Activated T-helper 17 cell treated with anti-CD3 and anti-CD28 coated beads, Interleukin-2, amount 50 U/mL, for 72 hours (primary cell): ENCODE data around the gene CCSER1. TPM values are rescaled to one million over a fixed set of nuclear protein-coding genes. Genes with fewer than 3 reads are reported as not detected.
"Not testable (repeated sequence)": the region's sequence is repeated elsewhere in the genome, so short reads cannot be mapped to it uniquely, and the experiment has no call there.

Source experiments
- ATAC-seq: fragments of 150-1000 bp; cut with Tn5 transposase; replicated peaks from 2 replicates; pipeline ENCODE4 v1.10.0; 2021; ENCODE audit warnings: mild to moderate bottlenecking, moderate library complexity
- H3K27ac Mint-ChIP-seq: one replicate; pipeline ENCODE4 v1.8.0; 2022; ENCODE audit warnings: mixed read lengths
- H3K27me3 Mint-ChIP-seq: one replicate; pipeline ENCODE4 v1.8.0; 2022; ENCODE audit warnings: mixed read lengths
- H3K36me3 Mint-ChIP-seq: one replicate; pipeline ENCODE4 v1.8.0; 2022; ENCODE audit warnings: low read depth, mild to moderate bottlenecking, mixed read lengths
- H3K4me1 Mint-ChIP-seq: one replicate; pipeline ENCODE4 v1.8.0; 2022; ENCODE audit warnings: mixed read lengths
- H3K4me3 Mint-ChIP-seq: one replicate; pipeline ENCODE4 v1.8.0; 2022; ENCODE audit warnings: mild to moderate bottlenecking, mixed read lengths
- H3K9me3 Mint-ChIP-seq: one replicate; pipeline ENCODE4 v1.8.0; 2022; ENCODE audit warnings: mixed read lengths
- total RNA-seq, 2 donors: library from RNA; stranded (reverse); gene quantifications; one replicate each; pipeline ENCODE4 v1.2.3, GENCODE V29; 2022

Gene CCSER1
- total RNA-seq, 2 donors from 2014 or later, result 0.64 to 0.78 TPM

DNA sequence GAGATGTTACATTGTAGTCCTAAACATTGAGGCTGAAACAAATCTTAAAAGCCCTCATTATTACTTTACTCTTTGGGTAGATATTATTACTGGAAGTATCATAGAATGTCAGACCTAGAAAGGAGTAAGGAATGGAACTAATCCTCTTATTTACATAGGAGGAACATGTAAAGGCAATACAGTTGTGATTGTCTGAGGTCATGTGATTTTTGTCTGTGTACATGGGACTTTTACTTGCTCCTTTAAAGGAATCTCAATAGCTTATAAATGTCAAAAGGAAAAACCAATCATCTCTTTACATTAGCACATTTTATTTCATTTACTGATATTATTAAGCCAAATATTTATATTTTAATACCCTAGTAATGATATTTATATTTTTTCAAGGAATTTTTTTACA is 568.2 kb downstream of the CCSER1 start:
- no peaks in the 10 kb centered on the region for H3K4me1 Mint-ChIP-seq
- H3K27me3 Mint-ChIP-seq, result no peaks in the 10 kb centered on the region
- no peak overlapping the region for H3K4me3 Mint-ChIP-seq
- no peaks in the 10 kb centered on the region for H3K9me3 Mint-ChIP-seq
- no peak overlapping the region for H3K27ac Mint-ChIP-seq
- no peak for ATAC-seq
- H3K36me3 Mint-ChIP-seq, result no peaks in the 10 kb centered on the region

DNA sequence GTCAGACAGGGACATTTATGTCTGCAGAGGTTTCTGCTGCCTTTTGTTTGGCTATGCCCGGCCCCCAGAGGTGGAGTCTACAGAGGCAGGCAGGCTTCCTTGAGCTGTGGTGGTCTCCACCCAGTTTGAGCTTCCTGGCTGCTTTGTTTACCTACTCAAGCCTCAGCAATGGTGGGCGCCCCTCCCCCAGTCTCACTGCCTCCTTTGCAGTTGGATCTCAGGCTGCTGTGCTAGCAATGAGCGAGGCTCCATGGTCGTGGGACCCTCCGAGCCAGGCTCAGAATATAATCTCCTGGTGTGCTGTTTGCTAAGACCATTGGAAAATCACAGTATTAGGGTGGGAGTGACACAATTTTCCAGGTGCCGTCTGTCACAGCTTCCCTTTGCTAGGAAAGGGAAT is 578.3 kb downstream of the CCSER1 start:
- H3K36me3 Mint-ChIP-seq, H3K27ac Mint-ChIP-seq, ATAC-seq, H3K4me1 Mint-ChIP-seq, H3K9me3 Mint-ChIP-seq, H3K4me3 Mint-ChIP-seq, H3K27me3 Mint-ChIP-seq: not testable (repeated sequence)

GRCh38 chr4:90715242-90715641 is 588.0 kb downstream of the CCSER1 start:
- no peaks in the 10 kb centered on the region for H3K9me3 Mint-ChIP-seq
- no peak overlapping the region for H3K27ac Mint-ChIP-seq
- H3K4me3 Mint-ChIP-seq, result no peak overlapping the region
- no peaks in the 10 kb centered on the region for H3K36me3 Mint-ChIP-seq
- H3K4me1 Mint-ChIP-seq, result no peaks in the 10 kb centered on the region
- peak; percentile 49 for ATAC-seq
- H3K27me3 Mint-ChIP-seq, result no peaks in the 10 kb centered on the region

- no peaks in the 10 kb centered on the region for H3K4me1 Mint-ChIP-seq
- no peaks in the 10 kb centered on the region for H3K9me3 Mint-ChIP-seq
- H3K36me3 Mint-ChIP-seq, result no peaks in the 10 kb centered on the region
- H3K27ac Mint-ChIP-seq, result no peak overlapping the region
- no peak overlapping the region for H3K4me3 Mint-ChIP-seq
- no peaks in the 10 kb centered on the region for H3K27me3 Mint-ChIP-seq
- ATAC-seq, result no peak
These were observed 591.7 kb downstream of the CCSER1 start for GRCh38 chr4:90718931-90719330.

GRCh38 chr4:90727938-90728337 is 600.7 kb downstream of the CCSER1 start:
- no peaks in the 10 kb centered on the region for H3K27me3 Mint-ChIP-seq
- no peak overlapping the region for H3K27ac Mint-ChIP-seq
- H3K4me3 Mint-ChIP-seq, result no peak overlapping the region
- no peaks in the 10 kb centered on the region for H3K36me3 Mint-ChIP-seq
- H3K4me1 Mint-ChIP-seq, result no peaks in the 10 kb centered on the region
- no peak for ATAC-seq
- peaks cover 3% of the 10 kb centered on the region for H3K9me3 Mint-ChIP-seq

DNA sequence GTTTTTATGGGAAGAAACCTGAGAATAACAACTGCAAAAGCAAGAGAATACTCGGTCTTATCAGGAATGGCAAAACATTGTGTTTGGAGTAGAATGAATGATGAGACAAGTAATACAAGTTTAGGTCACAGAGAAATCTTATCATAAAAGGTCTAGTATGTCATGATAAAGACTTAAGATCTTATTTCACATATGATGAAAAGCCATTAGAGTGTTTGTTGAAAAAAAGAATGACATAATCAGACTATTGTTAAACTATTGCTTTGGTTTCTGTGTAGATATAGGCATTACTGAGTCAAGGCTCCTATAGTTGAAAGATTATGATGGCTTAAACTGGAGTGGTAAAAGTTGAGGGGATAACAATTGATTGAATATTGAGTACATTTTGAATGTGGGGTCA is 603.6 kb downstream of the CCSER1 start:
- Mint-ChIP-seq H3K27ac (no peak overlapping the region), H3K4me3 (no peak overlapping the region), H3K27me3 (no peaks in the 10 kb centered on the region), H3K9me3 (peaks cover 3% of the 10 kb centered on the region), H3K36me3 (no peaks in the 10 kb centered on the region), H3K4me1 (no peaks in the 10 kb centered on the region)
- no peak for ATAC-seq

DNA sequence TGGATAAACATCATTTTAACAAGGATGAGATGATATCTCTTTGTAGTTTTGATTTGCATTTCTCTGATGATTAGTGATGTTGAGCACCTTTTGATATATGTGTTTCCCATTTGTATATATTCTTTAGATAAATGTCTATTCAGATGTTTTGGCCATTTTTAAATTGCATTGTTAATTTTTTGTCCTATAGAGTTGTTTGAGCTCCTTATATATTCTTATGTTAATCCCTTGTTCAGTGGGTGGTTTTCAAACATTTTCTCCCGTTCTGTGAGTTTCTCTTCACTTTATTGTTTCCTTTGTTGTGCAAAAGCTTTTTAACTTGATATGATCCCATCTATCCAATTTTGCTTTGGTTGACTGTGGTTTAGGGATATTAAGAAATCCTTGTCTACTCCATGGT is 606.0 kb downstream of the CCSER1 start:
- H3K4me1 Mint-ChIP-seq, result no peaks in the 10 kb centered on the region
- H3K27ac Mint-ChIP-seq, result no peak overlapping the region
- no peaks in the 10 kb centered on the region for H3K27me3 Mint-ChIP-seq
- ATAC-seq, result no peak
- peaks cover 5% of the 10 kb centered on the region for H3K9me3 Mint-ChIP-seq
- H3K4me3 Mint-ChIP-seq, result no peak overlapping the region
- H3K36me3 Mint-ChIP-seq, result no peaks in the 10 kb centered on the region

GRCh38 chr4:90745176-90745575 is 618.0 kb downstream of the CCSER1 start:
- Mint-ChIP-seq H3K9me3 (peaks cover 5% of the 10 kb centered on the region), H3K4me1 (no peaks in the 10 kb centered on the region), H3K36me3 (no peaks in the 10 kb centered on the region), H3K4me3 (no peak overlapping the region), H3K27ac (no peak overlapping the region), H3K27me3 (no peaks in the 10 kb centered on the region)
- no peak for ATAC-seq

GRCh38 chr4:90753068-90753467 is 625.9 kb downstream of the CCSER1 start:
- no peak for ATAC-seq
- Mint-ChIP-seq H3K4me1 (no peaks in the 10 kb centered on the region), H3K4me3 (no peak overlapping the region), H3K27me3 (no peaks in the 10 kb centered on the region), H3K9me3 (no peaks in the 10 kb centered on the region), H3K36me3 (no peaks in the 10 kb centered on the region), H3K27ac (no peak overlapping the region)

- no peak for ATAC-seq
- Mint-ChIP-seq H3K27ac (no peak overlapping the region), H3K4me1 (no peaks in the 10 kb centered on the region), H3K9me3 (no peaks in the 10 kb centered on the region), H3K4me3 (no peak overlapping the region), H3K36me3 (no peaks in the 10 kb centered on the region), H3K27me3 (no peaks in the 10 kb centered on the region)
These were observed 630.4 kb downstream of the CCSER1 start for GRCh38 chr4:90757534-90758060.

DNA sequence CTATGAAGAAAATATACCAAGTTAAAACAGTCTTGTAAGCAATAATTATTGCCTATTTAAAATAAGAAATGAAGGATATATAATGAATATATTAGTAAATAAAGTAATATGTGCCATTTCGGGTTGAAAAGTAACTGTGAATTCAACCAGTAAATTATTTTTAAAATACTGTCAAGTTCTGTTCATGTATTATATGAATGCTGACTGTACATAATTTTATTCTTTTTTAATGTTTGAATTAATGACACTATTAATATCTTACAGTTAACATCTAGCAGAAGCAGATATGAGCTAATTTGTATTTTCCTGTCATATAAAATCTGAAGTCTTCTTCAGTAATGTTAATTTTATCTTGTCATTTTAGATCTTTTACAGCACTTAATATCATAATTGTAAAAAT is 632.9 kb downstream of the CCSER1 start:
- H3K27ac Mint-ChIP-seq, result no peak overlapping the region
- peaks cover 3% of the 10 kb centered on the region for H3K9me3 Mint-ChIP-seq
- no peak for ATAC-seq
- no peak overlapping the region for H3K4me3 Mint-ChIP-seq
- no peaks in the 10 kb centered on the region for H3K4me1 Mint-ChIP-seq
- no peaks in the 10 kb centered on the region for H3K36me3 Mint-ChIP-seq
- H3K27me3 Mint-ChIP-seq, result no peaks in the 10 kb centered on the region

DNA sequence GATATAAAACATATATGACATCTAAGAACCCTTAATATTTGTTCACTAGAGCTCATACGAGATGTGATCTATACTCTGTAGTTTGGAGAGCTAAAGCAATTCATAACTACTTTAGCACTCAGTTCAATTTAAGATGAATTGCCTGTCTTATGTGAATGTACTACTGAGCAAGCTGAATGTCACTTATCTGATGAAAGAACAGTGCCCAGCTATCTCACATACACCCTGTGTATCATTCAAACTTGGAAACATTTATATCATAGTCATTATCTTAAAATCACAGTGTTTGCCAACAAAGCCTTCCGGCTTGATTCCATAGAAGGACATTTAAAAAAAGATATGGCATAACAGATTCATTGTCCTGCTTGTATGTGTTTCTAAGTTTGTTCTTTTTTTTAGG is 639.6 kb downstream of the CCSER1 start:
- H3K4me3 Mint-ChIP-seq, result no peak overlapping the region
- ATAC-seq, result no peak
- peaks cover 6% of the 10 kb centered on the region for H3K9me3 Mint-ChIP-seq
- H3K36me3 Mint-ChIP-seq, result no peaks in the 10 kb centered on the region
- H3K27me3 Mint-ChIP-seq, result no peaks in the 10 kb centered on the region
- H3K4me1 Mint-ChIP-seq, result no peaks in the 10 kb centered on the region
- no peak overlapping the region for H3K27ac Mint-ChIP-seq

DNA sequence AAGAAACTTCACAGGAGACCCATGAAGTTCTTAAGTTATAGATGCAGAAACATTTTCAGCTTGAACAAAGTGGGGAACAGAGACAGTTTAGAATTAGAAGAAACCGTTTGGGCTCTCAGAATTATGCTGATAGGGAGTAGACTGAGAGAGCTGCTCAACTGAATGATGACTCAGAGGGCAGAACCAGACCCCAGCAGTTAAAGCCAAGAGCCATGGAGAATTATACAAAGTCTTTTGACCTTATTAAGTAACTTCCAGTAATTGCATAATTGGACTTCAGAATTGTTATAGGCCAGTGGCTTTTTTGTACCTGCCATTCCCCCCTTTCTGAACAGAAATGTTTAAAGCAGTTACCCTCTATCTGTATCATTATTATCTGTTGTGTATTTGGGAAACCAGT is 642.1 kb downstream of the CCSER1 start:
- Mint-ChIP-seq H3K4me3 (no peak overlapping the region), H3K36me3 (no peaks in the 10 kb centered on the region)

DNA sequence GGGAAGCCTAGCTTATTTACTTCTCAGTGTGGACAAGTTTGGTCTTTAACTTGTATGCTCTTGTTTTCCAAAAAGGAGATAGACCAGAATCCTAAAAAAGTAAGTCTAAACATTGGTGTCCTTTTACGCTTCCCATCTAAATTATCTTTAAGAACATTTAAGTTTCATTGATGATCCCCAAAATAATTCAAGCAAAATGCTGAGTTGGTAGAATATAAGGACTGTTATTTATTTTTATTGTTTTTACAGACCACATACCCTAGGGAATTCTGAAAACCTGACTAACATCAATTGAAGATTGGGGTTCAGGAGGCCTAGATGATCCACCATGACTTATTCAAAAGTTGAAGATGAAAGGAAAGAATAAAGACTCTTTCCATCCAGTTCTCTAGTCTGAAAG is 653.0 kb downstream of the CCSER1 start:
- peaks cover 4% of the 10 kb centered on the region for H3K9me3 Mint-ChIP-seq
- no peak overlapping the region for H3K4me3 Mint-ChIP-seq
- ATAC-seq, result no peak
- H3K4me1 Mint-ChIP-seq, result no peaks in the 10 kb centered on the region
- H3K27me3 Mint-ChIP-seq, result no peaks in the 10 kb centered on the region
- no peak overlapping the region for H3K27ac Mint-ChIP-seq
- no peaks in the 10 kb centered on the region for H3K36me3 Mint-ChIP-seq

More for the DNA sequence above, 642.1 kb downstream of the CCSER1 start:
- H3K9me3 Mint-ChIP-seq, result peaks cover 3% of the 10 kb centered on the region
- no peaks in the 10 kb centered on the region for H3K4me1 Mint-ChIP-seq
- H3K27ac Mint-ChIP-seq, result no peak overlapping the region
- H3K27me3 Mint-ChIP-seq, result no peaks in the 10 kb centered on the region
- ATAC-seq, result no peak

GRCh38 chr4:90786602-90787001 is 659.4 kb downstream of the CCSER1 start:
- no peak for ATAC-seq
- H3K27ac Mint-ChIP-seq, result no peak overlapping the region
- no peaks in the 10 kb centered on the region for H3K4me1 Mint-ChIP-seq
- H3K4me3 Mint-ChIP-seq, result no peak overlapping the region
- H3K9me3 Mint-ChIP-seq, result peaks cover 5% of the 10 kb centered on the region
- no peaks in the 10 kb centered on the region for H3K27me3 Mint-ChIP-seq
- H3K36me3 Mint-ChIP-seq, result no peaks in the 10 kb centered on the region

DNA sequence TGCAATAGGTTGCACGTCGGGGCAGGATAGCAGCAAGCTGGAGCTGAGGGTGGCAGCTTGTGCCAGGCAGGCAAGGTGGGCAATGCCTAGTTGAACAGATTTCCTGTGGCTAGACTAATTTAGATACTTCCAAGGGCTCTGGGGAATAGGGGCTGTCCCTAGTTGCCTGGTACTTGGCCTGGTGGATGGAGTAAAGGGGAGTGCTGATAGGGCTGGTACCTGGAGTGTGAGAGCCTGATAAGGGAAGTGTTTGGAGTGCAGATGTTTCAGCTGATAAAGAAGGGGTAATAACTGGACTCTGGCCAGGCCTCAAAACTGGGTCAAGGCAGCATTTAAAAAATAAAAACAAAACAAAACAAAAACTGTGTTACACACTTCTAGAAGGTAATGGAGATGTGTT is 665.5 kb downstream of the CCSER1 start:
- no peaks in the 10 kb centered on the region for H3K4me1 Mint-ChIP-seq
- peaks cover 10% of the 10 kb centered on the region for H3K9me3 Mint-ChIP-seq
- no peak for ATAC-seq
- H3K36me3 Mint-ChIP-seq, result no peaks in the 10 kb centered on the region
- no peaks in the 10 kb centered on the region for H3K27me3 Mint-ChIP-seq
- H3K4me3 Mint-ChIP-seq, result no peak overlapping the region
- H3K27ac Mint-ChIP-seq, result no peak overlapping the region
